HEK293 (cell line): ENCODE results near the gene NOTCH3.

Source experiments
- CTCF ChIA-PET: fragments of 350-600 bp; formaldehyde crosslinking; extraction: SDS; loops from one replicate; lab custom pipeline; 2021; ENCODE audit warnings: antibody characterized with exemption; lab: Yijun Ruan, JAX
- POLR2A ChIA-PET: fragments of 300-600 bp; formaldehyde crosslinking; extraction: SDS; loops from one replicate; lab custom pipeline; 2020; ENCODE audit warnings: antibody characterized with exemption, inconsistent platforms; lab: Yijun Ruan, JAX
- H3K27ac ChIP-seq: fragments of 200-500 bp; sonication (Bioruptor generic); 2 replicates; pipeline ENCODE4 v1.5.1; 2014; ENCODE audit warnings: low read depth, low read length, control low read depth, inconsistent platforms; ENCODE audit errors: extremely low read depth
- H3K36me3 ChIP-seq, 2 experiments: fragments of 200-500 bp in 1 of 2; sonication (Bioruptor generic) in 1 of 2; 1 replicate in 1 of 2; 2 replicates in 1 of 2; pipeline ENCODE4 v1.5.1; 2014 to 2017; ENCODE audit warnings: inconsistent platforms in 2 of 2, low read length in 2 of 2; ENCODE audit not compliant: control insufficient read depth in 2 of 2, insufficient read depth in 1 of 2
- H3K4me1 ChIP-seq: fragments of 200-500 bp; sonication (Bioruptor generic); 2 replicates; pipeline ENCODE4 v1.5.1; 2014; ENCODE audit warnings: mild to moderate bottlenecking, low read length, inconsistent platforms; ENCODE audit not compliant: control insufficient read depth, insufficient read depth
- H3K4me3 ChIP-seq: 2 replicates; pipeline ENCODE4 v1.5.1; 2011; ENCODE audit warnings: low read depth, mild to moderate bottlenecking, control low read depth, low read length, moderate library complexity
- H3K9me3 ChIP-seq: fragments of 200-500 bp; sonication (Bioruptor generic); 2 replicates; pipeline ENCODE4 v1.5.1; 2014; ENCODE audit warnings: low read depth, low read length, inconsistent platforms; ENCODE audit not compliant: control insufficient read depth, insufficient read depth
- GLI4 ChIP-seq: fragments of 450-650 bp; formaldehyde crosslinking; IDR thresholded peaks from 2 replicates; pipeline ENCODE4 v1.5.1; 2016; ENCODE audit warnings: missing biosample characterization, missing genetic modification characterization
- KLF8 ChIP-seq: fragments of 450-650 bp; formaldehyde crosslinking; IDR thresholded peaks from 2 replicates; pipeline ENCODE4 v1.5.1; 2016; ENCODE audit warnings: missing biosample characterization, missing genetic modification characterization
- ZBTB26 ChIP-seq: fragments of 450-650 bp; formaldehyde crosslinking; optimal IDR thresholded peaks from 2 replicates; pipeline ENCODE3; 2016; ENCODE audit warnings: missing biosample characterization, mild to moderate bottlenecking, missing genetic modification characterization
- ZNF146 ChIP-seq: fragments of 450-650 bp; formaldehyde crosslinking; IDR thresholded peaks from 2 replicates; pipeline ENCODE4 v1.5.1; 2016; ENCODE audit warnings: missing biosample characterization, missing genetic modification characterization
- ZNF16 ChIP-seq: fragments of 450-650 bp; formaldehyde crosslinking; IDR thresholded peaks from 2 replicates; pipeline ENCODE4 v1.5.1; 2016; ENCODE audit warnings: low read depth, missing biosample characterization, missing genetic modification characterization
- ZNF169 ChIP-seq: fragments of 450-650 bp; formaldehyde crosslinking; IDR thresholded peaks from 2 replicates; pipeline ENCODE4 v1.5.1; 2016; ENCODE audit warnings: missing biosample characterization, missing genetic modification characterization
- ZNF37A ChIP-seq: fragments of 450-650 bp; IDR thresholded peaks from 2 replicates; pipeline ENCODE4 v1.5.1; 2018; ENCODE audit warnings: missing biosample characterization, missing genetic modification characterization
- ZNF398 ChIP-seq: fragments of 450-650 bp; formaldehyde crosslinking; IDR thresholded peaks from 2 replicates; pipeline ENCODE4 v1.5.1; 2017; ENCODE audit warnings: missing biosample characterization, missing genetic modification characterization
- ZNF513 ChIP-seq: fragments of 450-650 bp; IDR thresholded peaks from 2 replicates; pipeline ENCODE4 v1.5.1; 2018; ENCODE audit warnings: missing biosample characterization, missing genetic modification characterization
- ZNF529 ChIP-seq: fragments of 450-650 bp; formaldehyde crosslinking; IDR thresholded peaks from 2 replicates; pipeline ENCODE4 v1.5.1; 2017; ENCODE audit warnings: missing genetic modification characterization, missing biosample characterization; ENCODE audit not compliant: insufficient replicate concordance
- ZNF558 ChIP-seq: fragments of 450-650 bp; formaldehyde crosslinking; IDR thresholded peaks from 2 replicates; pipeline ENCODE4 v1.5.1; 2016; ENCODE audit warnings: missing biosample characterization, missing genetic modification characterization
- ZNF623 ChIP-seq: fragments of 450-650 bp; formaldehyde crosslinking; IDR thresholded peaks from 2 replicates; pipeline ENCODE4 v1.5.1; 2016; ENCODE audit warnings: missing biosample characterization, missing genetic modification characterization
- ZNF704 ChIP-seq: fragments of 450-650 bp; formaldehyde crosslinking; IDR thresholded peaks from 2 replicates; pipeline ENCODE4 v1.5.1; 2016; ENCODE audit warnings: missing biosample characterization, missing genetic modification characterization
- ZNF768 ChIP-seq: fragments of 450-650 bp; formaldehyde crosslinking; IDR thresholded peaks from 2 replicates; pipeline ENCODE4 v1.5.1; 2018; ENCODE audit warnings: missing biosample characterization, mild to moderate bottlenecking, missing genetic modification characterization
- ZNF791 ChIP-seq: fragments of 450-650 bp; formaldehyde crosslinking; IDR thresholded peaks from 2 replicates; pipeline ENCODE4 v1.5.1; 2016; ENCODE audit warnings: missing biosample characterization, missing genetic modification characterization

NOTCH3 gene

GRCh38 chr19:15122331-15123030 lies 78.3 kb downstream of the NOTCH3 start:
- no peaks in the 10 kb centered on the region; the same call in 1 of the 2 replicates for H3K4me1 ChIP-seq
- ChIA-PET CTCF (interaction anchor here (0.7 kb wide), 1 partner anchor 30 kb away, joined by 4 read pairs; no protein-coding TSS in a partner anchor), POLR2A (interaction anchor here (0.6 kb wide), 1 partner anchor 106 kb away, joined by 6 read pairs; no protein-coding TSS in a partner anchor)
- TF ChIP-seq ZNF513 (tag by site-specific recombination) (peak; percentile 46; the same call in 1 of the 2 replicates), ZNF623 (tag by site-specific recombination) (peak; percentile 97), ZNF16 (tag by site-specific recombination) (no peak), GLI4 (tag by site-specific recombination) (no peak), ZNF529 (tag by site-specific recombination) (no peak)
- no peak overlapping the region for H3K27ac ChIP-seq
- H3K9me3 ChIP-seq = no peaks in the 10 kb centered on the region
- peaks cover 0 to 51% of the 10 kb centered on the region in 2 experiments; a peak in 2 of 3 replicates for H3K36me3 ChIP-seq
- H3K4me3 ChIP-seq = no peak overlapping the region

- Histone ChIP-seq H3K27ac (no peak overlapping the region), H3K4me1 (no peaks in the 10 kb centered on the region; the same call in 1 of the 2 replicates), H3K4me3 (no peak overlapping the region), H3K9me3 (no peaks in the 10 kb centered on the region), H3K36me3 (peaks cover 0 to 71% of the 10 kb centered on the region in 2 experiments; a peak in 2 of 3 replicates)
- ChIA-PET CTCF (interaction anchor here (0.6 to 1.1 kb wide), 5 partner anchors 8 to 985 kb away, joined by 3 to 4 read pairs (median 3); no protein-coding TSS in a partner anchor), POLR2A (no interaction called here)
- no peak for TF ChIP-seq ZNF146 (tag by site-specific recombination)
- no peak for TF ChIP-seq ZNF37A (tag by site-specific recombination)
- TF ChIP-seq ZNF398 = no peak
- no peak for TF ChIP-seq KLF8 (tag by site-specific recombination)
- no peak for TF ChIP-seq ZNF169 (tag by site-specific recombination)
- no peak for TF ChIP-seq ZNF704 (tag by site-specific recombination)
- TF ChIP-seq ZNF791 (tag by site-specific recombination) = no peak
- TF ChIP-seq ZNF768 (tag by site-specific recombination) = no peak
- TF ChIP-seq ZBTB26 = no peak
- no peak for TF ChIP-seq ZNF558 (tag by site-specific recombination)
Measured at GRCh38 chr19:15120135-15121026, 80.4 kb downstream of the NOTCH3 start.
